ENCODE results near the gene JPT2.

GRCh38 chr16:1659031-1659430 lies 19.0 kb upstream of the JPT2 start:
- no peak for TF ChIP-seq CTCF (IDR thresholded peaks at IDR 0.05)
- TF ChIP-seq ETV6 (CRISPR knock-in tag; IDR thresholded peaks at IDR 0.05): no peak
- no peak for TF ChIP-seq ATF3 (CRISPR knock-in tag; conservative IDR thresholded peaks at IDR 0.05)
- TF ChIP-seq AFF4 (CRISPR knock-in tag; IDR thresholded peaks at IDR 0.05; ENCODE audit: borderline replicate concordance): no peak

All from WTC11 (cell line).